Peyer's patch (tissue), 4 donors: ENCODE measurements around the gene CEP68.

Experiments
- CTCF ChIP-seq, 6 experiments: fragments of 450-650 bp in 4 of 6; fragments of 200-600 bp in 2 of 6; sonication (generic) in 1 of 6; IDR thresholded peaks; one replicate each; pipeline ENCODE4 v1.5.1; 2017 to 2019; ENCODE audit warnings: antibody characterized with exemption in 6 of 6, mild to moderate bottlenecking in 3 of 6, moderate library complexity in 1 of 6
- POLR2A ChIP-seq, 2 donors: fragments of 450-650 bp; IDR thresholded peaks; one replicate each; pipeline ENCODE4 v1.5.1; 2017; ENCODE audit warnings: antibody characterized with exemption in 2 of 2, mild to moderate bottlenecking in 2 of 2, moderate library complexity in 2 of 2

- TF ChIP-seq POLR2A (IDR thresholded peaks at IDR 0.05), result no peak
- no peak for TF ChIP-seq CTCF (IDR thresholded peaks at IDR 0.05)
Observed at GRCh38 chr2:65120990-65121693, 64.9 kb downstream of the CEP68 start.
